H1 (cell line): ENCODE measurements around the gene RAB41. TPM values are rescaled to one million over a fixed set of nuclear protein-coding genes. Genes with fewer than 3 reads are reported as not detected.

Experiments used
- CTCF ChIA-PET: fragments of 300-600 bp; sonication (Branson Sonifier 250); formaldehyde crosslinking; loops from one replicate; lab custom pipeline; 2021; ENCODE audit not compliant: partially characterized antibody; lab: Charles Lee
- POLR2A ChIA-PET: fragments of 300-600 bp; sonication (Branson Sonifier 250); formaldehyde crosslinking; loops from one replicate; lab custom pipeline; 2021; ENCODE audit warnings: inconsistent platforms; ENCODE audit not compliant: partially characterized antibody; lab: Charles Lee
- DNase-seq, 2 experiments: peaks; one replicate each; pipeline versions ENCODE4 v3.0.0 to v3.0.0-alpha.2; 2010 to 2022; ENCODE audit warnings: low spot score in 2 of 2, low read depth in 1 of 2, mixed read lengths in 1 of 2
- FAIRE-seq: peaks from 2 replicates; lab custom pipeline; 2011; peaks lifted over from hg19 to GRCh38; lab: Jason Lieb, UNC
- H2AFZ ChIP-seq: 2 replicates; pipeline ENCODE4 v1.8.1; 2012; ENCODE audit warnings: low read length, inconsistent platforms
- H2AK5ac ChIP-seq: 2 replicates; pipeline ENCODE4 v1.6.1; 2013; ENCODE audit warnings: low read depth, low read length
- H2BK120ac ChIP-seq: replicated peaks from 2 replicates; pipeline ENCODE3; 2013; ENCODE audit warnings: low read depth, low read length, inconsistent platforms
- H2BK12ac ChIP-seq: 2 replicates; pipeline ENCODE4 v1.6.1; 2013; ENCODE audit warnings: low read depth, low read length
- H2BK15ac ChIP-seq: 2 replicates; pipeline ENCODE4 v1.6.1; 2013; ENCODE audit warnings: low read length
- H2BK20ac ChIP-seq: 2 replicates; pipeline ENCODE4 v1.6.1; 2013; ENCODE audit warnings: low read length
- H2BK5ac ChIP-seq: 2 replicates; pipeline ENCODE4 v1.6.1; 2013; ENCODE audit warnings: low read depth, low read length
- H3K14ac ChIP-seq: 2 replicates; pipeline ENCODE4 v1.6.1; 2013; ENCODE audit warnings: inconsistent platforms; ENCODE audit not compliant: insufficient read length
- H3K18ac ChIP-seq: 2 replicates; pipeline ENCODE4 v1.6.1; 2013; ENCODE audit warnings: low read length; ENCODE audit errors: extremely low read depth
- H3K23ac ChIP-seq: 2 replicates; pipeline ENCODE4 v1.6.1; 2013; ENCODE audit warnings: inconsistent platforms; ENCODE audit not compliant: insufficient read length
- H3K23me2 ChIP-seq: 2 replicates; pipeline ENCODE4 v1.6.1; 2013; ENCODE audit warnings: low read depth, low read length
- H3K27ac ChIP-seq: 2 replicates; pipeline ENCODE4 v1.6.1; 2011; ENCODE audit warnings: low read depth, low read length, inconsistent platforms
- H3K27me3 ChIP-seq, 4 experiments: replicated peaks in 1 of 4; 1 replicate in 1 of 4; 2 replicates in 3 of 4; pipeline versions ENCODE4 v1.6.1 to v1.8.1; 2011 to 2013; ENCODE audit warnings: low read length in 3 of 4, mild to moderate bottlenecking in 3 of 4, inconsistent platforms in 2 of 4, mixed read lengths in 2 of 4, moderate library complexity in 1 of 4; ENCODE audit not compliant: control insufficient read depth in 3 of 4, insufficient read depth in 3 of 4; ENCODE audit errors: extremely low read depth in 1 of 4
- H3K36me3 ChIP-seq, 4 experiments: 2 replicates each; pipeline versions ENCODE4 v1.6.1 to v1.8.1; 2011 to 2013; ENCODE audit warnings: mild to moderate bottlenecking in 4 of 4, low read length in 3 of 4, moderate library complexity in 2 of 4, control low read depth in 1 of 4, inconsistent platforms in 1 of 4; ENCODE audit not compliant: insufficient read depth in 4 of 4, control insufficient read depth in 2 of 4
- H3K4ac ChIP-seq: replicated peaks from 2 replicates; pipeline ENCODE3; 2013; ENCODE audit warnings: low read length, low read depth, mixed read lengths, inconsistent platforms; ENCODE audit not compliant: insufficient read length
- H3K4me1 ChIP-seq, 4 experiments: replicated peaks in 1 of 4; 1 replicate in 1 of 4; 2 replicates in 3 of 4; pipeline versions ENCODE4 v1.6.1 to v1.8.1; 2011 to 2013; ENCODE audit warnings: low read length in 3 of 4, inconsistent platforms in 2 of 4, mixed read lengths in 1 of 4; ENCODE audit not compliant: insufficient read depth in 4 of 4, control insufficient read depth in 3 of 4
- H3K4me2 ChIP-seq, 2 experiments: 2 replicates each; pipeline versions ENCODE4 v1.6.1 to v1.8.1; 2011 to 2013; ENCODE audit warnings: low read depth in 2 of 2, low read length in 2 of 2, control low read depth in 1 of 2, inconsistent platforms in 1 of 2, mild to moderate bottlenecking in 1 of 2; ENCODE audit not compliant: insufficient read depth in 1 of 2
- H3K4me3 ChIP-seq, 4 experiments: fragments of 200-600, 300-600 bp in 1 of 4; sonication (generic), shearing (Covaris generic), sonication (Bioruptor Twin) in 1 of 4; 2 replicates each; pipeline versions ENCODE4 v1.5.1 to v1.8.1; 2011 to 2016; ENCODE audit warnings: low read length in 4 of 4, low read depth in 3 of 4, control low read depth in 2 of 4, inconsistent platforms in 2 of 4, mild to moderate bottlenecking in 2 of 4, mixed read lengths in 1 of 4, moderate library complexity in 1 of 4; ENCODE audit not compliant: insufficient read depth in 2 of 4; ENCODE audit errors: extremely low read depth in 1 of 4
- H3K56ac ChIP-seq: replicated peaks from 2 replicates; pipeline ENCODE3; 2013; ENCODE audit warnings: low read depth, mild to moderate bottlenecking, mixed read lengths, low read length, inconsistent platforms; ENCODE audit not compliant: insufficient read length
- H3K79me1 ChIP-seq: 2 replicates; pipeline ENCODE4 v1.6.1; 2013; ENCODE audit warnings: low read depth, low read length, control low read depth
- H3K79me2 ChIP-seq, 2 experiments: 2 replicates each; pipeline versions ENCODE4 v1.6.1 to v1.8.1; 2012 to 2013; ENCODE audit warnings: low read length in 2 of 2, mild to moderate bottlenecking in 2 of 2, inconsistent platforms in 1 of 2; ENCODE audit not compliant: insufficient read depth in 2 of 2, control insufficient read depth in 1 of 2
- H3K9ac ChIP-seq, 4 experiments: replicated peaks in 1 of 4; 1 replicate in 1 of 4; 2 replicates in 3 of 4; pipeline versions ENCODE4 v1.6.1 to v1.8.1; 2011 to 2013; ENCODE audit warnings: low read depth in 3 of 4, low read length in 3 of 4, control low read depth in 2 of 4, mild to moderate bottlenecking in 2 of 4, moderate library complexity in 2 of 4, inconsistent platforms in 1 of 4; ENCODE audit errors: extremely low read depth in 1 of 4
- H3K9me3 ChIP-seq, 2 experiments: 2 replicates each; pipeline versions ENCODE4 v1.6.1 to v1.8.1; 2012 to 2013; ENCODE audit warnings: mild to moderate bottlenecking in 2 of 2, moderate library complexity in 2 of 2, control low read depth in 1 of 2, inconsistent platforms in 1 of 2, low read depth in 1 of 2, low read length in 1 of 2, mixed read lengths in 1 of 2; ENCODE audit not compliant: insufficient read depth in 2 of 2
- H4K20me1 ChIP-seq, 2 experiments: replicated peaks in 1 of 2; 2 replicates each; pipeline versions ENCODE3 to v1.8.1; 2011 to 2013; ENCODE audit warnings: inconsistent platforms in 2 of 2, low read length in 2 of 2, mild to moderate bottlenecking in 1 of 2; ENCODE audit not compliant: insufficient read depth in 2 of 2, control insufficient read depth in 1 of 2
- H4K5ac ChIP-seq: 2 replicates; pipeline ENCODE4 v1.6.1; 2013; ENCODE audit warnings: low read length, low read depth, mixed read lengths, inconsistent platforms; ENCODE audit not compliant: insufficient read length
- H4K8ac ChIP-seq: 2 replicates; pipeline ENCODE4 v1.8.0; 2013; ENCODE audit warnings: mild to moderate bottlenecking, moderate library complexity, low read length, inconsistent platforms; ENCODE audit not compliant: insufficient read depth; ENCODE audit errors: extremely low read depth
- H4K91ac ChIP-seq: replicated peaks from 2 replicates; pipeline ENCODE3; 2013; ENCODE audit warnings: low read length, mixed read lengths, inconsistent platforms; ENCODE audit not compliant: insufficient read length
- GABPA ChIP-seq: IDR thresholded peaks from 2 replicates; pipeline ENCODE4 v1.6.1; 2011; ENCODE audit warnings: mild to moderate bottlenecking, low read length, moderate library complexity, borderline replicate concordance; ENCODE audit not compliant: insufficient read depth
- KDM1A ChIP-seq: fragments of 200-600, 300-600 bp; sonication (generic); IDR thresholded peaks from 2 replicates; pipeline ENCODE4 v1.7.1; 2016; ENCODE audit warnings: mild to moderate bottlenecking, low read length, borderline replicate concordance
- KDM4A ChIP-seq: IDR thresholded peaks from one replicate; pipeline ENCODE4 v1.7.1; 2012; ENCODE audit warnings: low read depth, mild to moderate bottlenecking, moderate library complexity, low read length, inconsistent platforms; ENCODE audit not compliant: severe bottlenecking
- NANOG ChIP-seq: IDR thresholded peaks from 2 replicates; pipeline ENCODE4 v1.6.1; 2011; ENCODE audit warnings: low read length, low read depth, mild to moderate bottlenecking, inconsistent platforms; ENCODE audit not compliant: insufficient read depth, poor library complexity, severe bottlenecking
- SIN3A ChIP-seq, 2 experiments: IDR thresholded peaks in 1 of 2; conservative IDR thresholded peaks in 1 of 2; 2 replicates each; pipeline ENCODE4 v1.6.1; 2011 to 2012; ENCODE audit warnings: low read length in 2 of 2, improper control_type of control experiment in 1 of 2, low read depth in 1 of 2, mild to moderate bottlenecking in 1 of 2
- SUZ12 ChIP-seq: fragments of 200-600 bp; sonication (generic); IDR thresholded peaks from 2 replicates; pipeline ENCODE4 v1.6.1; 2012; ENCODE audit warnings: mild to moderate bottlenecking, inconsistent platforms, low read length, moderate library complexity, mixed read lengths
- TAF1 ChIP-seq: IDR thresholded peaks from 2 replicates; pipeline ENCODE4 v1.6.1; 2011; ENCODE audit warnings: mild to moderate bottlenecking, low read depth, low read length
- TCF12 ChIP-seq: IDR thresholded peaks from 2 replicates; pipeline ENCODE4 v1.6.1; 2011; ENCODE audit warnings: low read depth, mild to moderate bottlenecking, low read length
- WGBS, 2 experiments: shearing (Covaris generic) in 1 of 2; methylation state at CpG; one replicate each; pipeline versions ENCODE4 v1.1.6 to v1.1.7; 2013 to 2015; ENCODE audit warnings: low lambda C conversion rate in 2 of 2, mixed read lengths in 2 of 2, inconsistent platforms in 1 of 2, low coverage in 1 of 2, missing lambda C conversion rate in 1 of 2; ENCODE audit not compliant: insufficient replicate concordance in 2 of 2, insufficient coverage in 1 of 2, insufficient read length in 1 of 2; ENCODE audit errors: extremely low coverage in 1 of 2, missing lambda C conversion rate in 1 of 2; 5-methylcytosine and 5-hydroxymethylcytosine counted together
- polyA plus RNA-seq, 7 experiments: library from polyadenylated mRNA; depleted of rRNA in 3 of 7; stranded (reverse) in 5 of 7; unstranded in 2 of 7; fragments of >200 nt in 5 of 7; fragments of 200-250 nt in 2 of 7; gene quantifications; 1 replicate in 5 of 7; 2 replicates in 1 of 7; 4 replicates in 1 of 7; pipeline versions ENCODE4 v1.2.1 to v1.2.3, GENCODE V29; 2011 to 2013; ENCODE audit warnings: missing spikeins in 2 of 7, mixed read lengths in 2 of 7
- total RNA-seq: library from RNA; stranded (reverse); fragmentation: NEBNext Ultra II Directional; extraction: Animal tissue kit (Norgen Biotek cat#: 25700); gene quantifications from 2 replicates; pipeline ENCODE4 v1.2.1, GENCODE V29; 2021

RAB41 gene
- total and polyA plus RNA-seq, 2 of the 8 experiments (the other 6 are each of a cell fraction or from before 2014, with no cell fraction given): not detected

DNA sequence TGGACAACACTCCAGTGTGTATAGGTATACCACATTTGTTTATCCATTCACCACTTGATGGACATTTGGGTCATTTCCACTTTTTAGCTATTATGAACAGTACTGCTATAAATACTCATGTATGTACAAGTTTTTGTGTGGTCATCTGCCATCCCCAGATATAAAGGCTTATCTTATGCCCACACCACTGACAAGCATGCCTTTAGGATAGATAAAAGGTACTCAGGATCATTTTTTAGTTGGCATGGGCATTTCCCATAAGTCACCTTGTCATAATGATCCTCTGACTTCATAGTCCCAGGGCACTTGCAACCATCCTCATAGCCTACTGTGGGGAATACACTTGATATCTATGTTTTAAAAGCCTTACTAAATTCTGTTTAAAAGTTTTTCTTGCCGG is 41.2 kb upstream of the RAB41 start:
- Histone ChIP-seq H3K23ac (no peak overlapping the region), H3K36me3 (no peaks in the 10 kb centered on the region), H4K91ac (no peak overlapping the region), H3K4ac (no peak overlapping the region), H3K23me2 (no peaks in the 10 kb centered on the region), H3K4me2 (no peak overlapping the region), H2AK5ac (no peak overlapping the region), H3K4me3 (no peak overlapping the region), H2BK12ac (no peak overlapping the region), H3K56ac (no peak overlapping the region), H4K20me1 (no peaks in the 10 kb centered on the region), H3K9ac (no peak overlapping the region), H3K18ac (no peak overlapping the region), H2BK20ac (no peak overlapping the region), H3K4me1 (no peaks in the 10 kb centered on the region), H2BK15ac (no peak overlapping the region), H3K14ac (no peak overlapping the region), H2BK120ac (no peak overlapping the region), H4K8ac (no peak overlapping the region), H3K79me1 (no peaks in the 10 kb centered on the region), H3K27ac (no peak overlapping the region), H2AFZ (no peak overlapping the region), H3K9me3 (no peaks in the 10 kb centered on the region), H3K27me3 (no peaks in the 10 kb centered on the region), H3K79me2 (no peaks in the 10 kb centered on the region), H2BK5ac (no peak overlapping the region), H4K5ac (no peak overlapping the region)
- ChIA-PET CTCF (no interaction called here), POLR2A (no interaction called here)
- FAIRE-seq: no peak
- 100% methylated on average over 1 of the region's 1 CpG; no CpG with 5 or more reads in 1 of the 2 experiments for whole genome bisulfite sequencing, 2 experiments
- no peak for DNase-seq
- no peak for TF ChIP-seq GABPA
- TF ChIP-seq KDM1A: no peak
- TF ChIP-seq SUZ12: no peak
- no peak for TF ChIP-seq TCF12
- no peak for TF ChIP-seq TAF1
- TF ChIP-seq KDM4A: no peak
- no peak for TF ChIP-seq NANOG
- no peak for TF ChIP-seq SIN3A (conservative IDR thresholded peaks at IDR 0.05 in 1 of 2, IDR thresholded peaks at IDR 0.05 in 1 of 2; ENCODE audit: low read depth in 1 of 2, low read length in 2 of 2)
